ENCODE results near the gene DRC7. TPM values are rescaled to one million over a fixed set of nuclear protein-coding genes. Genes with fewer than 3 reads are reported as not detected.

DRC7 gene
- total RNA-seq, 1 donor from 2014 or later, result 0.16 TPM

DNA sequence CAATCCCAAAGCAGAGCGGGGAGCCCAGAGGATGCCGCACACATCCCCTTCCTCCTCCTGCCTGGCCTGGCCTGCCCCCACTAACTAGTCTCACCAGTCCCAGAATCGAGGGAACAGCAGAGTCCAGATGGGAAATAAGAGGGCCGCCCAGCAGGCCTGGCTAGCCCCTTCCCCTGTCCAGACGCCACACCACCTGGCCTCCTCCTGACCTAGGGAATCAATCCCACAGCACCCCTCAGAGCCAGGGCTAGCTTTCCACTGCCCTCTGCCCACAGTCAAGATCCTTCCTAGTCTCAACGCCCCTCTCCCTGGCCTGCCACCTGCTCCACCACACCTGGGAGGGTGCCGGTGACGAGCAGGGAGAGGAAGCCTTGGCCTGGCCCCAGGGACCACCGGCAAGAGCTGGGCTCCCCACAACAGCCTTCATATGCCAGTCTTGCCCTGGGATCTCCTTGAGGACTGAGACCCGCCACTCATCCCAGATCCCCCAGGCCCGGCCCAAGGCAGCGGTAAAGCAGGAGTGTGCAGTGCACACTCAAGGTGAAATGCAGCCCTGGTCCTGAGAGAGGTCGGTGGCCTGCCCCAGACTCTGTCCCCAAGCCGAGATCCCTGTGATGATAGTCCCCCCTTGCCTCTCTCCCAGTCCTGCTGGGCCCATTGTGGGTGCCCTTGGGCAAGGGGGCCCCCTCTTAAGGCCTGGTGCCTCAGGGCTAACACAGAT is 68.8 kb downstream of the DRC7 start:
- peaks cover 3% of the 10 kb centered on the region for H3K36me3 Mint-ChIP-seq (ENCODE audit: low read depth)

GRCh38 chr16:57764006-57764340 is 69.4 kb downstream of the DRC7 start:
- no peaks in the 10 kb centered on the region for H3K4me1 Mint-ChIP-seq
- H3K9me3 Mint-ChIP-seq, result no peaks in the 10 kb centered on the region
- no peak for TF ChIP-seq CTCF (conservative IDR thresholded peaks at IDR 0.05)
- no peaks in the 10 kb centered on the region for H3K27me3 Mint-ChIP-seq (ENCODE audit: low read depth)
- H3K27ac Mint-ChIP-seq (ENCODE audit: unreplicated experiment), result no peak overlapping the region
- peaks cover 3% of the 10 kb centered on the region for H3K36me3 Mint-ChIP-seq (ENCODE audit: low read depth)
- no peak overlapping the region for H3K4me3 Mint-ChIP-seq
- DNase-seq (ENCODE audit: low read depth, low spot score), result no peak

More for the DNA sequence above, 68.8 kb downstream of the DRC7 start:
- no peaks in the 10 kb centered on the region for H3K27me3 Mint-ChIP-seq (ENCODE audit: low read depth)
- no peak for DNase-seq (ENCODE audit: low read depth, low spot score)
- peak overlapping the region; percentile 27 for H3K4me3 Mint-ChIP-seq
- H3K27ac Mint-ChIP-seq (ENCODE audit: unreplicated experiment), result no peak overlapping the region
- TF ChIP-seq CTCF (conservative IDR thresholded peaks at IDR 0.05), result no peak
- H3K9me3 Mint-ChIP-seq, result no peaks in the 10 kb centered on the region
- no peaks in the 10 kb centered on the region for H3K4me1 Mint-ChIP-seq

DNA sequence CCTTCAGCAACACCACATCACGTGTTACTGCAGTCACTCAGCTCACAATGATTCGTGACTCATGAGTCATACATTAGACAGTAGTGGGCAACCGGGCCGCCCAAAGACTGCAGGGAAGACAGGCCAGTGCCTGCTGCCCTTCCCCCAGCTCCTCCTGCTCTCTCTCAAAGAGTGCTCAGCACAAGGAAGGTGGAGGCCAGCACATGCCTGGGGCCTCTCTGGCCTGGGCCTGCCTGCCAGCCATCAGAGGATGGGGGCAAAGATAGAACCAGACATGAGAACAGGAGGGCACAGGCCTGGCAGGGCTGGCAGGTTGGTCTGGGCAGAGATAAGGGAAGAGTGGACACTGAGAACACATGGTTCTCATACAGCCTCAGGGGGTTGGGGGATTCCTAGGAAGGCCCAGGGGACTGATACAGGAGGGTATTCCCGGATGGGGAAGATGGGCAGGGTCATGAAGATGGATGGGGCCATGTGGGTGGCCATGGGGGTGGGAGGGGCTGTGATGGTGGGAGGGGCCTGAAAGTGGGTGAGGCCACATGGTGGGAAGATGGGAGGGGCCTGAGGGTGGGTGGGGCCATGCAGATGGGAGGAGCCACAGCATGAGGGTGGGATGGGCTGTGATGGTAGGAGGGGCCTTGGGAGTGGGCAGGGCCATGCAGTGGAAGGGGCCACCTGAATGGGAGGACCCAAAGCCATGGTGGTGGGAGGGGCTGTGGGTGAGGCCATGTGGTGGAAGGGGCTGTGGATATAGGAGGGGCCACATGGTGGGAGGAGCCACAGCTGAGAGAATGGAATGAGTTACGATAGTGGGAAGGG is 69.9 kb downstream of the DRC7 start:
- H3K4me3 Mint-ChIP-seq, result no peak overlapping the region
- H3K4me1 Mint-ChIP-seq, result no peaks in the 10 kb centered on the region
- H3K36me3 Mint-ChIP-seq (ENCODE audit: low read depth), result peaks cover 3% of the 10 kb centered on the region
- no peaks in the 10 kb centered on the region for H3K27me3 Mint-ChIP-seq (ENCODE audit: low read depth)
- no peak for TF ChIP-seq CTCF (conservative IDR thresholded peaks at IDR 0.05)
- no peak for DNase-seq (ENCODE audit: low read depth, low spot score)
- no peaks in the 10 kb centered on the region for H3K9me3 Mint-ChIP-seq
- H3K27ac Mint-ChIP-seq (ENCODE audit: unreplicated experiment), result peak overlapping the region; percentile 43

DNA sequence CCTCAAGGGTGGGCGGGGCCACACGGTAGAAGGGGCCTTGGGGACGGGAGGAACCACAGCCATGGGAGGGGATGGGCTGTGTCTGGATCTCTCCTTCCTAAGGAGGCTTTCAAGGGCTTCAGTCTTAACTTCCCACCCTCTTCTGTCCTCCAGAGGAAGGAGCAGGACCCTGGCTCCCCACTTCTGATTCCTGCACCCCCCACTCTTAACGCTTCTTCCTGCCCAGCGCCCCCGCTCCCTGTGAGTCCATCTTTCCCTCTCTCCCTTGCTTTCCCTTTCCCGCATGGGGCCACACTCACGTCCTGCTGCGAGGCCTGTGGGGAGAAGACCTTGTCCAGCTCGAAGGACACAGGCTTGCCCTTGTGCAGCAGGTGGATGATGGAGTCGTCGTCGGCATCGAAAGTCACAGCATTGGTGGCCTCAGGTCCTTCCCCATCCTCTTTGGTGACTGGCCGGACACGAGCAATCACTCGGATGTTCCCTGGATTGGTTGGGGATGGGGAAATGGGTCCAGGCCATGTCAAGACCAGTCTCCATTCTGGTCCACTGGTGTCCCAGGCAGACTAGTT is 70.6 kb downstream of the DRC7 start:
- no peaks in the 10 kb centered on the region for H3K27me3 Mint-ChIP-seq (ENCODE audit: low read depth)
- H3K36me3 Mint-ChIP-seq (ENCODE audit: low read depth), result peaks cover 3% of the 10 kb centered on the region
- no peaks in the 10 kb centered on the region for H3K9me3 Mint-ChIP-seq
- H3K27ac Mint-ChIP-seq (ENCODE audit: unreplicated experiment), result peak overlapping the region; percentile 94
- H3K4me3 Mint-ChIP-seq, result no peak overlapping the region
- no peak for DNase-seq (ENCODE audit: low read depth, low spot score)
- no peaks in the 10 kb centered on the region for H3K4me1 Mint-ChIP-seq
- no peak for TF ChIP-seq CTCF (conservative IDR thresholded peaks at IDR 0.05)

- TF ChIP-seq CTCF (conservative IDR thresholded peaks at IDR 0.05), result no peak
Observed at GRCh38 chr16:57766714-57767348, 72.2 kb downstream of the DRC7 start.

More at GRCh38 chr16:57766714-57767348, 72.2 kb downstream of the DRC7 start:
- DNase-seq (ENCODE audit: low read depth, low spot score), result no peak
- Mint-ChIP-seq H3K9me3 (no peaks in the 10 kb centered on the region), H3K27ac (ENCODE audit: unreplicated experiment) (no peak overlapping the region), H3K36me3 (ENCODE audit: low read depth) (peaks cover 3% of the 10 kb centered on the region), H3K4me3 (no peak overlapping the region), H3K4me1 (no peaks in the 10 kb centered on the region), H3K27me3 (ENCODE audit: low read depth) (no peaks in the 10 kb centered on the region)
